Fibroblast of the aortic adventitia (primary cell): ENCODE data around the gene CUL9. TPM values are rescaled to one million over a fixed set of nuclear protein-coding genes. Genes with fewer than 3 reads are reported as not detected.

Experiments used
- DNase-seq: peaks from one replicate; pipeline ENCODE4 v3.0.0-alpha.2; 2010; ENCODE audit warnings: low read depth
- H3K4me3 ChIP-seq: 2 replicates; pipeline ENCODE4 v1.5.1; 2011; ENCODE audit warnings: low read depth, mild to moderate bottlenecking, control low read depth, low read length, moderate library complexity
- total RNA-seq: library from RNA; depleted of rRNA; stranded (reverse); fragments of >200 nt; gene quantifications from 2 replicates; pipeline ENCODE4 v1.2.3, GENCODE V29; 2012; ENCODE audit warnings: low replicate concordance
- TF ChIP-seq, protein P1 (sequence below): IDR thresholded peaks from 2 replicates; pipeline ENCODE4 v1.5.1; 2011; ENCODE audit warnings: mild to moderate bottlenecking, low read length, control low read depth, inconsistent platforms; ENCODE audit not compliant: insufficient read depth

CUL9 gene
- total RNA-seq, 1 donor, result 28.7 TPM

DNA sequence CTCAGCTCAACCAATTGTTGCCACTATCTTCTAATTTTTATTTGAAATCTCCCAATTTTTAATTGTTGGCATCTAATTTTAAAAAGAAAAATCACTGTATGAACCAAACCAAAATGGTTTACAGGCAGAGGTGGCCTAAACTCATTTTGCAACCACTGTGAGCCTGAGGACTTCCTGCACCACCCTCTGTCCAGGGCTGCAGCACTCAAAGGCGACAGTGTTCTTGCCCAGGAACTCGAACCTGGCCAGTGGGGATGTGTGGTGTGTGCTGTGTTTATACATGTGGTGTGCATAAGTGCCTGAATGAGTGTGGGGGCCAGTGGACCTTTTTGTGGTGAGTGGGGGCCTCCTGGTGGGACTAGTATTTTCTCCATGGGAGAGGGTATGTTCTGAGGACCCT lies 91.7 kb downstream of the CUL9 start:
- no peak overlapping the region for H3K4me3 ChIP-seq
- TF ChIP-seq, protein P1, sequence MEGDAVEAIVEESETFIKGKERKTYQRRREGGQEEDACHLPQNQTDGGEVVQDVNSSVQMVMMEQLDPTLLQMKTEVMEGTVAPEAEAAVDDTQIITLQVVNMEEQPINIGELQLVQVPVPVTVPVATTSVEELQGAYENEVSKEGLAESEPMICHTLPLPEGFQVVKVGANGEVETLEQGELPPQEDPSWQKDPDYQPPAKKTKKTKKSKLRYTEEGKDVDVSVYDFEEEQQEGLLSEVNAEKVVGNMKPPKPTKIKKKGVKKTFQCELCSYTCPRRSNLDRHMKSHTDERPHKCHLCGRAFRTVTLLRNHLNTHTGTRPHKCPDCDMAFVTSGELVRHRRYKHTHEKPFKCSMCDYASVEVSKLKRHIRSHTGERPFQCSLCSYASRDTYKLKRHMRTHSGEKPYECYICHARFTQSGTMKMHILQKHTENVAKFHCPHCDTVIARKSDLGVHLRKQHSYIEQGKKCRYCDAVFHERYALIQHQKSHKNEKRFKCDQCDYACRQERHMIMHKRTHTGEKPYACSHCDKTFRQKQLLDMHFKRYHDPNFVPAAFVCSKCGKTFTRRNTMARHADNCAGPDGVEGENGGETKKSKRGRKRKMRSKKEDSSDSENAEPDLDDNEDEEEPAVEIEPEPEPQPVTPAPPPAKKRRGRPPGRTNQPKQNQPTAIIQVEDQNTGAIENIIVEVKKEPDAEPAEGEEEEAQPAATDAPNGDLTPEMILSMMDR, result no peak
- no peak for DNase-seq

Other genes with a start within 250 kb of the CUL9 start
- 0.25 and 0.36 TPM in 2 replicates for gene GNMT, start 221.4 kb upstream of the CUL9 start, total RNA-seq
- gene PEX6, start 203.0 kb upstream of the CUL9 start, total RNA-seq, result 19.3 and 39.4 TPM in 2 replicates
- gene PPP2R5D, start 197.6 kb upstream of the CUL9 start, total RNA-seq, result 46.9 and 60.9 TPM in 2 replicates
- gene MEA1, start 168.2 kb upstream of the CUL9 start, total RNA-seq, result 18.6 and 71.8 TPM in 2 replicates
- gene KLHDC3, start 167.9 kb upstream of the CUL9 start, total RNA-seq, result 27.0 and 78.1 TPM in 2 replicates
- gene RRP36, start 160.6 kb upstream of the CUL9 start, total RNA-seq, result 46.9 and 86.6 TPM in 2 replicates
- 28.0 and 31.6 TPM in 2 replicates for gene CUL7, start 128.3 kb upstream of the CUL9 start, total RNA-seq
- 11.9 and 18.7 TPM in 2 replicates for gene MRPL2, start 122.8 kb upstream of the CUL9 start, total RNA-seq
- 11.3 and 15.3 TPM in 2 replicates for gene KLC4, start 122.6 kb upstream of the CUL9 start, total RNA-seq
- 44.6 and 102 TPM in 2 replicates for gene PTK7, start 105.9 kb upstream of the CUL9 start, total RNA-seq
- 17.5 and 17.9 TPM in 2 replicates for gene SRF, start 10.9 kb upstream of the CUL9 start, total RNA-seq
- 46.2 and 65.2 TPM in 2 replicates for gene DNPH1, start 47.3 kb downstream of the CUL9 start, total RNA-seq
- gene TTBK1, start 61.3 kb downstream of the CUL9 start, total RNA-seq, result not detected in 2 replicates
- not detected in 2 replicates for gene SLC22A7, start 116.1 kb downstream of the CUL9 start, total RNA-seq
- gene CRIP3, start 126.6 kb downstream of the CUL9 start, total RNA-seq, result not detected in 2 replicates
- gene ZNF318, start 187.5 kb downstream of the CUL9 start, total RNA-seq, result 14.2 and 19.6 TPM in 2 replicates
- 12.0 and 25.8 TPM in 2 replicates for gene ABCC10, start 245.3 kb downstream of the CUL9 start, total RNA-seq